ENCODE data around the gene ATXN1.

ATXN1 gene

GRCh38 chr6:16712931-16713484 lies 48.3 kb downstream of the ATXN1 start (continued):
- TF ChIP-seq ZNF2 (tag by site-specific recombination; IDR thresholded peaks at IDR 0.05) (peak; percentile 35; the same call in 1 of the 2 replicates), ZNF404 (tag by site-specific recombination; IDR thresholded peaks at IDR 0.05) (no peak), ZNF518A (tag by site-specific recombination; conservative IDR thresholded peaks at IDR 0.05; ENCODE audit: low read depth) (peak; percentile 26; the same call in 1 of the 2 replicates), BCL11A (tag by site-specific recombination; IDR thresholded peaks at IDR 0.05; ENCODE audit: low read depth) (peak; percentile 78; the same call in 1 of the 2 replicates), ZBTB26 (tag by site-specific recombination; optimal IDR thresholded peaks at IDR 0.05) (no peak), ZNF658 (tag by site-specific recombination; IDR thresholded peaks at IDR 0.05) (no peak), ZNF510 (tag by site-specific recombination; IDR thresholded peaks at IDR 0.05; ENCODE audit: insufficient replicate concordance) (no peak), ZNF16 (tag by site-specific recombination; IDR thresholded peaks at IDR 0.05; ENCODE audit: low read depth) (no peak), ZNF701 (tag by site-specific recombination; IDR thresholded peaks at IDR 0.05) (no peak), ZNF600 (tag by site-specific recombination; IDR thresholded peaks at IDR 0.05) (no peak), KLF16 (tag by site-specific recombination; IDR thresholded peaks at IDR 0.05) (no peak), MEIS1 (CRISPR knock-in tag; IDR thresholded peaks at IDR 0.05; ENCODE audit: borderline replicate concordance) (no peak), ZNF596 (tag by site-specific recombination; IDR thresholded peaks at IDR 0.05) (no peak; the same call in 1 of the 2 replicates), ZNF704 (tag by site-specific recombination; IDR thresholded peaks at IDR 0.05) (no peak), MYNN (tag by site-specific recombination; IDR thresholded peaks at IDR 0.05; ENCODE audit: borderline replicate concordance) (no peak), ZNF341 (tag by site-specific recombination; IDR thresholded peaks at IDR 0.05; ENCODE audit: low read depth) (no peak), MZF1 (tag by site-specific recombination; IDR thresholded peaks at IDR 0.05; ENCODE audit: borderline replicate concordance) (no peak), ZBTB8A (tag by site-specific recombination; IDR thresholded peaks at IDR 0.05) (no peak), GLI2 (tag by site-specific recombination; IDR thresholded peaks at IDR 0.05; ENCODE audit: borderline replicate concordance, low read depth) (peak; percentile 82), ZNF488 (tag by site-specific recombination; IDR thresholded peaks at IDR 0.05) (no peak), ZNF140 (tag by site-specific recombination; IDR thresholded peaks at IDR 0.05) (no peak), ZNF169 (tag by site-specific recombination; IDR thresholded peaks at IDR 0.05) (no peak), ATF2 (tag by site-specific recombination; IDR thresholded peaks at IDR 0.05; ENCODE audit: low read depth) (peak; percentile 64; the same call in 1 of the 2 replicates), ZNF558 (tag by site-specific recombination; IDR thresholded peaks at IDR 0.05) (peak; percentile 86), ZNF174 (tag by site-specific recombination; IDR thresholded peaks at IDR 0.05) (no peak), ZNF560 (tag by site-specific recombination; IDR thresholded peaks at IDR 0.05; ENCODE audit: borderline replicate concordance) (no peak), ZSCAN16 (tag by site-specific recombination; IDR thresholded peaks at IDR 0.05) (no peak), ZNF132 (tag by site-specific recombination; IDR thresholded peaks at IDR 0.05; ENCODE audit: borderline replicate concordance) (no peak), TCF7L2 (IDR thresholded peaks at IDR 0.05; ENCODE audit: borderline replicate concordance, low read depth, low read length) (no peak), ZBTB7A (tag by site-specific recombination; IDR thresholded peaks at IDR 0.05; ENCODE audit: low read depth) (no peak), KLF1 (tag by site-specific recombination; IDR thresholded peaks at IDR 0.05) (no peak)
